Osteoblast (primary cell): ENCODE results near the gene RAB13. TPM values are rescaled to one million over a fixed set of nuclear protein-coding genes. Genes with fewer than 3 reads are reported as not detected.
A peak's percentile ranks its signal among the peaks of the same experiment; 100 is the strongest.

Source experiments
- DNase-seq: peaks from one replicate; pipeline ENCODE4 v3.0.0; 2011; ENCODE audit warnings: low spot score, mixed read lengths; ENCODE audit not compliant: insufficient read length; ENCODE audit errors: missing footprints
- H2AFZ ChIP-seq: 2 replicates; pipeline ENCODE4 v1.6.0; 2011; ENCODE audit warnings: mild to moderate bottlenecking, low read length
- H3K27ac ChIP-seq: 2 replicates; pipeline ENCODE4 v1.5.1; 2011; ENCODE audit warnings: mild to moderate bottlenecking, low read depth, low read length, moderate library complexity
- H3K27me3 ChIP-seq: 2 replicates; pipeline ENCODE4 v1.6.0; 2012; ENCODE audit warnings: mild to moderate bottlenecking, control low read depth, inconsistent platforms, low read length, moderate library complexity; ENCODE audit not compliant: insufficient read depth
- H3K36me3 ChIP-seq: 2 replicates; pipeline ENCODE4 v1.5.1; 2011; ENCODE audit warnings: mild to moderate bottlenecking, low read length, control low read depth, moderate library complexity; ENCODE audit not compliant: insufficient read depth
- H3K4me1 ChIP-seq: 2 replicates; pipeline ENCODE4 v1.5.1; 2011; ENCODE audit warnings: mild to moderate bottlenecking, low read length, control low read depth, moderate library complexity; ENCODE audit not compliant: insufficient read depth
- H3K4me2 ChIP-seq: 2 replicates; pipeline ENCODE4 v1.6.0; 2011; ENCODE audit warnings: mild to moderate bottlenecking, low read length; ENCODE audit not compliant: insufficient read depth
- H3K4me3 ChIP-seq: fragments of 200-600 bp; sonication (generic); 3 replicates; pipeline ENCODE4 v1.5.1; 2012; ENCODE audit warnings: mild to moderate bottlenecking, low read length, inconsistent platforms; ENCODE audit not compliant: insufficient read depth
- H3K79me2 ChIP-seq: 2 replicates; pipeline ENCODE4 v1.6.0; 2012; ENCODE audit warnings: mild to moderate bottlenecking, low read length, control low read depth, inconsistent platforms; ENCODE audit not compliant: insufficient read depth
- H3K9me3 ChIP-seq: 2 replicates; pipeline ENCODE4 v1.5.1; 2011; ENCODE audit warnings: low read depth, low read length, control low read depth
- H4K20me1 ChIP-seq: 2 replicates; pipeline ENCODE4 v1.6.0; 2012; ENCODE audit warnings: mild to moderate bottlenecking, low read length, control low read depth; ENCODE audit not compliant: insufficient read depth
- total RNA-seq: library from RNA; depleted of rRNA; stranded (reverse); fragments of >200 nt; gene quantifications from 2 replicates; pipeline ENCODE4 v1.2.3, GENCODE V29; 2012
- TF ChIP-seq, protein P1 (sequence below): IDR thresholded peaks from 2 replicates; pipeline ENCODE4 v1.5.1; 2011; ENCODE audit warnings: mild to moderate bottlenecking, low read depth, low read length, moderate library complexity; ENCODE audit errors: extremely low read depth

Gene RAB13
- total RNA-seq, 1 donor = 72.0 TPM

DNA sequence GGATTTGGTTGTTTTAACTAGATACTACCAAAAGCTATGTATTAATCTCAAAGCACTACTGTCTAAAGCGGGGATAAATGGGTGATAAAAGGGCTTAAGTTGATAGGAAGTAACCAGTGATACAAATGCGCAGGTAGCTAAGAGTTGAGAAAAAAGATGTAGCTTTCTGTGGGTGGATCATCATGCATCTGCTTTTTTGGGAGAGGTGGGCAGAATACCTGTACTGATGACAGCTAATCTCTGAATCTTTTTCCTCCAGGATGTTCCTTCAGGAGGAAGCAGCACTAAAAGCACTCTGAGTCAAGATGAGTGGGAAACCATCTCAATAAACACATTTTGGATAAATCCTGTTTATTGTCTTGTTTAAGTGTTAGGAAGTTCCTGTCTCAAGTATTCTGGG is 5.7 kb upstream of the RAB13 start:
- TF ChIP-seq, protein P1, sequence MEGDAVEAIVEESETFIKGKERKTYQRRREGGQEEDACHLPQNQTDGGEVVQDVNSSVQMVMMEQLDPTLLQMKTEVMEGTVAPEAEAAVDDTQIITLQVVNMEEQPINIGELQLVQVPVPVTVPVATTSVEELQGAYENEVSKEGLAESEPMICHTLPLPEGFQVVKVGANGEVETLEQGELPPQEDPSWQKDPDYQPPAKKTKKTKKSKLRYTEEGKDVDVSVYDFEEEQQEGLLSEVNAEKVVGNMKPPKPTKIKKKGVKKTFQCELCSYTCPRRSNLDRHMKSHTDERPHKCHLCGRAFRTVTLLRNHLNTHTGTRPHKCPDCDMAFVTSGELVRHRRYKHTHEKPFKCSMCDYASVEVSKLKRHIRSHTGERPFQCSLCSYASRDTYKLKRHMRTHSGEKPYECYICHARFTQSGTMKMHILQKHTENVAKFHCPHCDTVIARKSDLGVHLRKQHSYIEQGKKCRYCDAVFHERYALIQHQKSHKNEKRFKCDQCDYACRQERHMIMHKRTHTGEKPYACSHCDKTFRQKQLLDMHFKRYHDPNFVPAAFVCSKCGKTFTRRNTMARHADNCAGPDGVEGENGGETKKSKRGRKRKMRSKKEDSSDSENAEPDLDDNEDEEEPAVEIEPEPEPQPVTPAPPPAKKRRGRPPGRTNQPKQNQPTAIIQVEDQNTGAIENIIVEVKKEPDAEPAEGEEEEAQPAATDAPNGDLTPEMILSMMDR = no peak
- H3K4me1 ChIP-seq = peaks cover 16% of the 10 kb centered on the region
- H3K27ac ChIP-seq = peak overlapping the region; percentile 99
- H3K4me2 ChIP-seq = peak overlapping the region; percentile 83
- H3K27me3 ChIP-seq = no peaks in the 10 kb centered on the region
- peaks cover 28% of the 10 kb centered on the region for H3K36me3 ChIP-seq
- H3K4me3 ChIP-seq = peak overlapping the region; percentile 96
- H2AFZ ChIP-seq = no peak overlapping the region
- no peaks in the 10 kb centered on the region for H3K9me3 ChIP-seq
- DNase-seq = no peak
- H3K79me2 ChIP-seq = peaks cover 16% of the 10 kb centered on the region
- H4K20me1 ChIP-seq = peaks cover 10% of the 10 kb centered on the region

DNA sequence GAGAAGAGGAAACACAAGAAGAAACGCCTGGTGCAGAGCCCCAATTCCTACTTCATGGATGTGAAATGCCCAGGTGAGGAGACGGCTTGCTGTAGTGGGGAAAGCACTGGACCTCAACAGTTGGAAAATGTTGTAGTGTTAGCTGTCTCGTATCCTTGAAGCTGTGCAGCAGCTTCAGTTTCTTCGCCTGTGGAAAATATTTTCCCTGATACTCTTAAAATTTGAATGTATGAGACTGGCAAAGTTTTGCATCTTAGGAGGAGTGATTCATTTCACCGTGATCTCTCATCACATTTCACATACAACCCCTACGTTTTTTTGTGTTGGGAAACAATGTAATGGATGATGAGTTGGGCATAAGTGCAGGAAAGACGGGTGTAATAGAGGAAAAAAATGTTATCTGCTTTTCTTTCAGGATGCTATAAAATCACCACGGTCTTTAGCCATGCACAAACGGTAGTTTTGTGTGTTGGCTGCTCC is 5.1 kb upstream of the RAB13 start:
- peak overlapping the region; percentile 83 for H3K4me2 ChIP-seq
- no peaks in the 10 kb centered on the region for H3K9me3 ChIP-seq
- peak overlapping the region; percentile 99 for H3K27ac ChIP-seq
- TF ChIP-seq, protein P1 = no peak
- no peak for DNase-seq
- H3K4me1 ChIP-seq = peaks cover 22% of the 10 kb centered on the region
- H3K27me3 ChIP-seq = no peaks in the 10 kb centered on the region
- peak overlapping the region; percentile 96 for H3K4me3 ChIP-seq
- H4K20me1 ChIP-seq = peaks cover 10% of the 10 kb centered on the region
- H3K36me3 ChIP-seq = peaks cover 28% of the 10 kb centered on the region
- H3K79me2 ChIP-seq = peaks cover 16% of the 10 kb centered on the region
- H2AFZ ChIP-seq = peak overlapping the region; percentile 69

DNA sequence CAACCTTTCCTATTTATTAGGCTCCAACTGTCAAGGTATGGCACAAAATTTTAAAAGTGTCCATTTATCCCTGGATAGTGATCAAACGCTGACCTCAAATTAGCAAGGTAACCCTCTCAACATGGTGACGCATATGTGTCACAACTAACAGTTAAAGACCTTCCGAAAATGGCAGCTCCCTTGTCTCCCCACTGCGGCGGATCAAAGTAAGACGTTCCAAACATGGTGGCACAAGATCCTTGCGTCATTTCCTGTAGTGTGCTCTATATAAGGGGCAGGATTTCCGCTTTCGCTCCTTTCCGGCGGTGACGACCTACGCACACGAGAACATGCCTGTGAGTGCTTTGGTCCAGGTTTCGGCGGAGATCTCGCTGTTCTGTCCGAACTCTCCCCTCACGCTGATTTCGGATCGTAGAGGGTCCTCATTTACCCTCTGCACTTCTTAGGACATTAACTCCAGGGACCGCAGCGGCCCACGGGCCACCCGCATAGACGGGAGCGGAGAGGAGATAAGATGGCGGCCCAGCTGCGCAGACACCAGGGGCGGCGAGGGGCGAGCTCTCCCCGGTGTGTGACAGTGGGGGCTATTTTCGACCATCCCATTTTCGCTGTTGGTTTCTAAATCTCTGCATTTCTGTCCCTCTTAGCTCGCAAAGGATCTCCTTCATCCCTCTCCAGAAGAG is 4.5 kb upstream of the RAB13 start, which contains the start of gene RPS27:
RPS27 (plus strand) TSS at position 295 of the 683 bp plus-strand sequence; CDS start at position 330, 35 bp downstream.
- Histone ChIP-seq H3K27me3 (no peaks in the 10 kb centered on the region), H3K4me3 (peak within 1 kb of the TSS; percentile 96), H3K79me2 (peaks cover 21% of the 10 kb centered on the region), H3K9me3 (no peaks in the 10 kb centered on the region), H3K4me2 (peak within 1 kb of the TSS; percentile 83), H3K27ac (peak within 1 kb of the TSS; percentile 99), H3K36me3 (peaks cover 26% of the 10 kb centered on the region), H2AFZ (peak within 1 kb of the TSS; percentile 97), H3K4me1 (peaks cover 22% of the 10 kb centered on the region), H4K20me1 (peaks cover 10% of the 10 kb centered on the region)
- TF ChIP-seq, protein P1 = no peak
- peak; percentile 98 for DNase-seq

DNA sequence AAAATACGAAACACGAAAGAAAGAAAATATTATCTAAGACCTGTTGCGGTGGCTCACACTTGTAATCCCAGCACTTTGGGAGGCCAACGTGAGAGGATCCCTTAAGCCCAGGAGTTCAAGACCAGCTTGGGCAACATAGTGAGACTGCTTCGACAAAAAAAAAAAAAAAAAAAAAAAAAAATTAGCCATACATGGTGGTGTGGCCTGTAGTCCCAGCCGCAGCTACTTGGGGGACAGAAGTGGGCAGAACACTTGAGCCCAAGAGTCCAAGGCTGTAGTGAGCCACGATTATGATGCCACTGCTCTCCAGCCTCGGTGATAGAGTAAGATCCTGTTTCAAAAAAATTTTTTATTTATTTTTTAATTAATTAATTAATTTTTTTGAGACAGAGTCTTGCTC is 1.5 kb upstream of the RAB13 start:
- no peak overlapping the region for H3K4me2 ChIP-seq
- H3K79me2 ChIP-seq = peaks cover 44% of the 10 kb centered on the region
- H4K20me1 ChIP-seq = peaks cover 17% of the 10 kb centered on the region
- H3K36me3 ChIP-seq = peaks cover 26% of the 10 kb centered on the region
- TF ChIP-seq, protein P1 = no peak
- no peak overlapping the region for H3K4me3 ChIP-seq
- H3K9me3 ChIP-seq = no peaks in the 10 kb centered on the region
- no peak overlapping the region for H2AFZ ChIP-seq
- DNase-seq = no peak
- no peak overlapping the region for H3K27ac ChIP-seq
- H3K27me3 ChIP-seq = no peaks in the 10 kb centered on the region
- peaks cover 33% of the 10 kb centered on the region for H3K4me1 ChIP-seq
